Tibial nerve (tissue), 4 donors: ENCODE results near the gene EPB41L4B.

Experiments used
- EP300 ChIP-seq, 2 donors: sonication (generic); formaldehyde crosslinking; IDR thresholded peaks; one replicate each; pipeline ENCODE4 v1.6.1; 2017; ENCODE audit warnings: antibody characterized with exemption in 2 of 2, mild to moderate bottlenecking in 1 of 2
- POLR2A ChIP-seq, 2 donors: fragments of 450-650 bp; IDR thresholded peaks; one replicate each; pipeline ENCODE4 v1.6.1; 2017; ENCODE audit warnings: antibody characterized with exemption in 2 of 2, mild to moderate bottlenecking in 2 of 2, moderate library complexity in 2 of 2
- TF ChIP-seq, protein P1 (sequence below), 5 experiments: fragments of 200-600 bp in 3 of 5; fragments of 450-650 bp in 2 of 5; sonication (generic) in 3 of 5; IDR thresholded peaks; one replicate each; pipeline ENCODE4 v1.5.1; 2016 to 2019; ENCODE audit warnings: antibody characterized with exemption in 5 of 5, mild to moderate bottlenecking in 3 of 5, moderate library complexity in 2 of 5

- TF ChIP-seq, protein P1, sequence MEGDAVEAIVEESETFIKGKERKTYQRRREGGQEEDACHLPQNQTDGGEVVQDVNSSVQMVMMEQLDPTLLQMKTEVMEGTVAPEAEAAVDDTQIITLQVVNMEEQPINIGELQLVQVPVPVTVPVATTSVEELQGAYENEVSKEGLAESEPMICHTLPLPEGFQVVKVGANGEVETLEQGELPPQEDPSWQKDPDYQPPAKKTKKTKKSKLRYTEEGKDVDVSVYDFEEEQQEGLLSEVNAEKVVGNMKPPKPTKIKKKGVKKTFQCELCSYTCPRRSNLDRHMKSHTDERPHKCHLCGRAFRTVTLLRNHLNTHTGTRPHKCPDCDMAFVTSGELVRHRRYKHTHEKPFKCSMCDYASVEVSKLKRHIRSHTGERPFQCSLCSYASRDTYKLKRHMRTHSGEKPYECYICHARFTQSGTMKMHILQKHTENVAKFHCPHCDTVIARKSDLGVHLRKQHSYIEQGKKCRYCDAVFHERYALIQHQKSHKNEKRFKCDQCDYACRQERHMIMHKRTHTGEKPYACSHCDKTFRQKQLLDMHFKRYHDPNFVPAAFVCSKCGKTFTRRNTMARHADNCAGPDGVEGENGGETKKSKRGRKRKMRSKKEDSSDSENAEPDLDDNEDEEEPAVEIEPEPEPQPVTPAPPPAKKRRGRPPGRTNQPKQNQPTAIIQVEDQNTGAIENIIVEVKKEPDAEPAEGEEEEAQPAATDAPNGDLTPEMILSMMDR (IDR thresholded peaks at IDR 0.05): no peak
- TF ChIP-seq POLR2A (IDR thresholded peaks at IDR 0.05): no peak
- peak in 1 of 2 donors; percentile 74 for TF ChIP-seq EP300 (IDR thresholded peaks at IDR 0.05)
These were observed 72.7 kb downstream of the EPB41L4B start for GRCh38 chr9:109248133-109248581.
